Panc1 (cell line): Measurements from ENCODE around the gene ARFIP1.

Experiments
- POLR2AphosphoS5 ChIP-seq: IDR thresholded peaks from 2 replicates; pipeline ENCODE4 v1.6.1; 2012; ENCODE audit warnings: mild to moderate bottlenecking, low read depth, low read length, moderate library complexity
- TF ChIP-seq, protein P1 (sequence below): fragments of 450-650 bp; IDR thresholded peaks from 2 replicates; pipeline ENCODE4 v1.5.1; 2017; ENCODE audit warnings: mild to moderate bottlenecking

DNA sequence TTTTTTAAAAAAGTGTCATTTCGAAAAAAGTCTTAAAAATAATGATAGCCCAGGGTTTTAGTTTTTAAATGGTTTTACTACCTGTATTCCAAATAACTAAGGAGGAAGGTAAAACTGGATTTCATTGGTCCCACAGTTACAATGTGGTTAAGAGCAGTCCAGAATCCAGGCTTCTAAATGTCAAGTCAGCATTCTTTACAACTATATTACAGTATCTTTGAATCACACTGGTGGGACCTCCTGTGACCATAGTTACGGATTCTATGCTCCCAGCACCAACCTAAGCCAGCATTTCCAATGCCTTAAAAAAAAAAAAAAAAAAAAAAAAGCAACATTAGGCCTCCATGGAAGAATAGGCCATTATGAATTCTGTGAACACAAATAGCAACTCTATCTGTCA, 6.4 kb upstream of the ARFIP1 start:
- TF ChIP-seq, protein P1, sequence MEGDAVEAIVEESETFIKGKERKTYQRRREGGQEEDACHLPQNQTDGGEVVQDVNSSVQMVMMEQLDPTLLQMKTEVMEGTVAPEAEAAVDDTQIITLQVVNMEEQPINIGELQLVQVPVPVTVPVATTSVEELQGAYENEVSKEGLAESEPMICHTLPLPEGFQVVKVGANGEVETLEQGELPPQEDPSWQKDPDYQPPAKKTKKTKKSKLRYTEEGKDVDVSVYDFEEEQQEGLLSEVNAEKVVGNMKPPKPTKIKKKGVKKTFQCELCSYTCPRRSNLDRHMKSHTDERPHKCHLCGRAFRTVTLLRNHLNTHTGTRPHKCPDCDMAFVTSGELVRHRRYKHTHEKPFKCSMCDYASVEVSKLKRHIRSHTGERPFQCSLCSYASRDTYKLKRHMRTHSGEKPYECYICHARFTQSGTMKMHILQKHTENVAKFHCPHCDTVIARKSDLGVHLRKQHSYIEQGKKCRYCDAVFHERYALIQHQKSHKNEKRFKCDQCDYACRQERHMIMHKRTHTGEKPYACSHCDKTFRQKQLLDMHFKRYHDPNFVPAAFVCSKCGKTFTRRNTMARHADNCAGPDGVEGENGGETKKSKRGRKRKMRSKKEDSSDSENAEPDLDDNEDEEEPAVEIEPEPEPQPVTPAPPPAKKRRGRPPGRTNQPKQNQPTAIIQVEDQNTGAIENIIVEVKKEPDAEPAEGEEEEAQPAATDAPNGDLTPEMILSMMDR: no peak
- no peak for TF ChIP-seq POLR2AphosphoS5
